Keratinocyte (primary cell): ENCODE measurements around the gene ITGAE. TPM values are rescaled to one million over a fixed set of nuclear protein-coding genes. Genes with fewer than 3 reads are reported as not detected.

Experiments
- DNase-seq: peaks from one replicate; pipeline ENCODE4 v3.0.0-alpha.2; 2011; ENCODE audit warnings: low read depth, missing footprints, low spot score
- FAIRE-seq: peaks from 2 replicates; lab custom pipeline; 2011; peaks lifted over from hg19 to GRCh38; lab: Jason Lieb, UNC
- H2AFZ ChIP-seq: 2 replicates; pipeline ENCODE4 v1.6.0; 2012; ENCODE audit warnings: low read length, control low read depth, inconsistent platforms; ENCODE audit not compliant: control insufficient read depth
- H3K27ac ChIP-seq: 2 replicates; pipeline ENCODE4 v1.5.1; 2011; ENCODE audit warnings: low read length; ENCODE audit not compliant: control insufficient read depth, insufficient read depth
- H3K27me3 ChIP-seq: 3 replicates; pipeline ENCODE4 v1.6.0; 2011; ENCODE audit warnings: low read length; ENCODE audit not compliant: control insufficient read depth, insufficient read depth; ENCODE audit errors: extremely low read depth
- H3K36me3 ChIP-seq, 2 experiments: 2 replicates in 1 of 2; 3 replicates in 1 of 2; pipeline ENCODE4 v1.5.1; 2011; ENCODE audit warnings: low read length in 2 of 2, mild to moderate bottlenecking in 1 of 2; ENCODE audit not compliant: control insufficient read depth in 2 of 2, insufficient read depth in 2 of 2; ENCODE audit errors: extremely low read depth in 1 of 2
- H3K4me1 ChIP-seq: 3 replicates; pipeline ENCODE4 v1.5.1; 2011; ENCODE audit warnings: low read length; ENCODE audit not compliant: control insufficient read depth, insufficient read depth; ENCODE audit errors: extremely low read depth
- H3K4me2 ChIP-seq: 3 replicates; pipeline ENCODE4 v1.6.0; 2011; ENCODE audit warnings: low read depth, low read length; ENCODE audit not compliant: control insufficient read depth, insufficient read depth; ENCODE audit errors: extremely low read depth
- H3K4me3 ChIP-seq, 3 experiments: fragments of 200-600 bp in 1 of 3; sonication (generic) in 1 of 3; 2 replicates in 2 of 3; 3 replicates in 1 of 3; pipeline ENCODE4 v1.5.1; 2011 to 2016; ENCODE audit warnings: low read length in 3 of 3, mild to moderate bottlenecking in 3 of 3, control low read depth in 2 of 3, inconsistent platforms in 1 of 3, low read depth in 1 of 3, mixed read lengths in 1 of 3, mixed run types in 1 of 3, moderate library complexity in 1 of 3; ENCODE audit not compliant: control insufficient read depth in 2 of 3, insufficient read depth in 2 of 3; ENCODE audit errors: extremely low read depth in 1 of 3
- H3K79me2 ChIP-seq: 2 replicates; pipeline ENCODE4 v1.6.0; 2012; ENCODE audit warnings: low read length; ENCODE audit not compliant: control insufficient read depth, insufficient read depth
- H3K9ac ChIP-seq: 3 replicates; pipeline ENCODE4 v1.6.0; 2011; ENCODE audit warnings: low read length; ENCODE audit not compliant: control insufficient read depth, insufficient read depth; ENCODE audit errors: extremely low read depth
- H3K9me1 ChIP-seq: 3 replicates; pipeline ENCODE4 v1.6.0; 2011; ENCODE audit warnings: low read length; ENCODE audit not compliant: control insufficient read depth, insufficient read depth; ENCODE audit errors: extremely low read depth
- H3K9me3 ChIP-seq: 2 replicates; pipeline ENCODE4 v1.5.1; 2012; ENCODE audit warnings: low read depth, low read length; ENCODE audit not compliant: control insufficient read depth
- H4K20me1 ChIP-seq: 3 replicates; pipeline ENCODE4 v1.6.0; 2011; ENCODE audit warnings: low read length; ENCODE audit not compliant: control insufficient read depth, insufficient read depth; ENCODE audit errors: extremely low read depth
- EZH2 ChIP-seq: IDR thresholded peaks from one replicate; pipeline ENCODE4 v1.6.1; 2012; ENCODE audit warnings: inconsistent platforms, mild to moderate bottlenecking, low read length, moderate library complexity
- dilution Hi-C: fragments of 300-500 bp; cut with MboI; formaldehyde crosslinking; loops from one replicate; pipeline ENCODE4 v1.7.0; 2020; ENCODE audit warnings: low sequenced_read_pairs; ENCODE audit not compliant: extremely low pct_ligation_motif_present
- polyA plus RNA-seq, 5 experiments: library from polyadenylated mRNA; depleted of rRNA in 3 of 5; stranded (reverse) in 3 of 5; stranded (forward) in 1 of 5; unstranded in 1 of 5; fragments of >200 nt; gene quantifications; 1 replicate in 1 of 5; 2 replicates in 3 of 5; 3 replicates in 1 of 5; pipeline versions ENCODE4 v1.2.1 to v1.2.3, GENCODE V29; 2011 to 2012; ENCODE audit warnings: missing spikeins in 2 of 5, low read depth in 1 of 5, low replicate concordance in 1 of 5
- TF ChIP-seq, protein P1 (sequence below), 3 experiments: IDR thresholded peaks in 1 of 3; conservative IDR thresholded peaks in 1 of 3; optimal IDR thresholded peaks in 1 of 3; 2 replicates in 2 of 3; 3 replicates in 1 of 3; pipeline versions ENCODE3 to v1.5.1; 2011; ENCODE audit warnings: low read length in 3 of 3, mild to moderate bottlenecking in 3 of 3, moderate library complexity in 2 of 3, control low read depth in 1 of 3, inconsistent platforms in 1 of 3; ENCODE audit not compliant: insufficient read depth in 2 of 3; ENCODE audit errors: extremely low read depth in 1 of 3

The ITGAE gene
- polyA plus RNA-seq, 1 donor (not counting 4 experiments of a cell fraction or from before 2014, with no cell fraction given): 66.6 TPM

DNA sequence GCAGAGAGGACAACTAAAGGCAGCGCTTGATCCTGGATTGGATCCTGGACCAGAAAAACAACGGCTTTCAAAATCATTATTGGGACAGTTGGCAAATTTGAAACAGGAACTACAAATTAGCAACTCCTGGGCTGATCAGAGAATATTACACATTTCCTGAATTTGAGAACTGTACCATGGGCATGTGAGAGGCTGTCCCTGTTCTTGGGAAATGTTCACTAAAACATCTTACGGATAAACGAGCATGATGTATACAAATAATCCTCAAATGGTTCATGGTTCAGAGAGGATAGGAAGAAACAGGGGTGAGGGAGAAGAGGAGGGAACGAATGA is 2.3 kb upstream of the ITGAE start:
- Histone ChIP-seq H3K9me1 (no peaks in the 10 kb centered on the region), H3K4me3 (no peak overlapping the region), H3K4me2 (no peak overlapping the region), H2AFZ (no peak overlapping the region), H3K4me1 (peaks cover 17% of the 10 kb centered on the region), H3K27ac (no peak overlapping the region), H3K27me3 (no peaks in the 10 kb centered on the region), H3K9ac (no peak overlapping the region), H3K36me3 (peaks cover 3 to 11% of the 10 kb centered on the region in 2 experiments), H3K79me2 (no peaks in the 10 kb centered on the region), H3K9me3 (no peaks in the 10 kb centered on the region), H4K20me1 (no peaks in the 10 kb centered on the region)
- TF ChIP-seq EZH2: no peak
- TF ChIP-seq, protein P1, sequence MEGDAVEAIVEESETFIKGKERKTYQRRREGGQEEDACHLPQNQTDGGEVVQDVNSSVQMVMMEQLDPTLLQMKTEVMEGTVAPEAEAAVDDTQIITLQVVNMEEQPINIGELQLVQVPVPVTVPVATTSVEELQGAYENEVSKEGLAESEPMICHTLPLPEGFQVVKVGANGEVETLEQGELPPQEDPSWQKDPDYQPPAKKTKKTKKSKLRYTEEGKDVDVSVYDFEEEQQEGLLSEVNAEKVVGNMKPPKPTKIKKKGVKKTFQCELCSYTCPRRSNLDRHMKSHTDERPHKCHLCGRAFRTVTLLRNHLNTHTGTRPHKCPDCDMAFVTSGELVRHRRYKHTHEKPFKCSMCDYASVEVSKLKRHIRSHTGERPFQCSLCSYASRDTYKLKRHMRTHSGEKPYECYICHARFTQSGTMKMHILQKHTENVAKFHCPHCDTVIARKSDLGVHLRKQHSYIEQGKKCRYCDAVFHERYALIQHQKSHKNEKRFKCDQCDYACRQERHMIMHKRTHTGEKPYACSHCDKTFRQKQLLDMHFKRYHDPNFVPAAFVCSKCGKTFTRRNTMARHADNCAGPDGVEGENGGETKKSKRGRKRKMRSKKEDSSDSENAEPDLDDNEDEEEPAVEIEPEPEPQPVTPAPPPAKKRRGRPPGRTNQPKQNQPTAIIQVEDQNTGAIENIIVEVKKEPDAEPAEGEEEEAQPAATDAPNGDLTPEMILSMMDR (optimal IDR thresholded peaks at IDR 0.05 in 1 of 3, IDR thresholded peaks at IDR 0.05 in 1 of 3, conservative IDR thresholded peaks at IDR 0.05 in 1 of 3; ENCODE audit: extremely low read depth in 1 of 3, insufficient read depth in 2 of 3, low read length in 3 of 3): no peak
- FAIRE-seq (no peak), DNase-seq (no peak)
- dilution Hi-C loops: no loop called here

DNA sequence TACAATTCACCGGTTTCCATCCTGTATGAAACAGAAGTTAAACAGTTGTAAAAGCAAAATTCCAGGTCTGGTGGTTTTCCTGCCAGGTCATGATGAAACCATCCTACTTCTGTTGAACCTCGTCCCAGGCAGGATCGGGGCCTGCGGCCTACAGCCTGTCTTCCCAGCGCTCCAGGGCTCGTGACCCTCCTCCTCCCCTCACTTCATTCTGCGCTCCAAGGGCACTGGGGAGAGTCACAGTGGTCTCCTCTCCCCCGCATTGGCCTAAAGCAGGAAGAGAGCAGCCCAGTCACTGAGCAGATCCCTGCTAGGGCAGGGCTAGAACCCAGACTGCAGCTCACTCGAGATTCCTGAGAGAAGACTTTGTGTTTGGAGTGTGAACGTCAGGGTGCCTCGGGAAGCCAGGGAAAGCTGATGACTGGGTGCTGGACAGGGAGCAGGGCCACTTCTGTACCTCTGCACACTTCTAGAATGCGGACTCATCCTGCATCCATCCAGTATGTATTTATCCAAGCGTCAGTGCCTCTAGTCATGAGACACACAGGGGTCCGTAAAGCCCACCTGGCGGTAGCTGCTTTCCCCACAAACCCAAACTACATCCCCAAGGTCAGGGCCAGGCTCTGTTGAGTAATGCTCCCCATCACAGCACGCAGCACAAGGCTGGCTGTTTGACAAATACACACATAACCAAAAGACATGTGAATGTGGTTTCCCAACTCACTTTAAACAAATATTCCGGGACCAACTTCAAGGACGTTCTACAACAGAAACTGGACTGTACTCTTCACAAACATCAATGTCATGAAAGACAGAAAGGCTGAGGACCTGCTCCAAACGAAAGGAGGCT is 1.7 kb upstream of the ITGAE start:
- Histone ChIP-seq H3K27ac (no peak overlapping the region), H4K20me1 (no peaks in the 10 kb centered on the region), H3K27me3 (no peaks in the 10 kb centered on the region), H3K4me1 (peaks cover 11% of the 10 kb centered on the region), H3K9me3 (no peaks in the 10 kb centered on the region), H2AFZ (no peak overlapping the region), H3K9ac (no peak overlapping the region), H3K36me3 (peaks cover 3 to 10% of the 10 kb centered on the region in 2 experiments), H3K4me2 (no peak overlapping the region), H3K4me3 (no peak overlapping the region), H3K79me2 (no peaks in the 10 kb centered on the region), H3K9me1 (no peaks in the 10 kb centered on the region)
- dilution Hi-C loops: no loop called here
- no peak for TF ChIP-seq EZH2
- TF ChIP-seq, protein P1 (optimal IDR thresholded peaks at IDR 0.05 in 1 of 3, IDR thresholded peaks at IDR 0.05 in 1 of 3, conservative IDR thresholded peaks at IDR 0.05 in 1 of 3; ENCODE audit: extremely low read depth in 1 of 3, insufficient read depth in 2 of 3, low read length in 3 of 3): no peak
- DNase-seq (no peak), FAIRE-seq (no peak)
